ENCODE data around the gene CACNG5.

CACNG5 gene

GRCh38 chr17:66829386-66829864, 5.5 kb upstream of the CACNG5 start:
- DNase-seq, result no peak

GRCh38 chr17:66829883-66830282, 5.0 kb upstream of the CACNG5 start:
- no peak for DNase-seq

GRCh38 chr17:66830451-66830850, 4.5 kb upstream of the CACNG5 start:
- no peak for DNase-seq

DNA sequence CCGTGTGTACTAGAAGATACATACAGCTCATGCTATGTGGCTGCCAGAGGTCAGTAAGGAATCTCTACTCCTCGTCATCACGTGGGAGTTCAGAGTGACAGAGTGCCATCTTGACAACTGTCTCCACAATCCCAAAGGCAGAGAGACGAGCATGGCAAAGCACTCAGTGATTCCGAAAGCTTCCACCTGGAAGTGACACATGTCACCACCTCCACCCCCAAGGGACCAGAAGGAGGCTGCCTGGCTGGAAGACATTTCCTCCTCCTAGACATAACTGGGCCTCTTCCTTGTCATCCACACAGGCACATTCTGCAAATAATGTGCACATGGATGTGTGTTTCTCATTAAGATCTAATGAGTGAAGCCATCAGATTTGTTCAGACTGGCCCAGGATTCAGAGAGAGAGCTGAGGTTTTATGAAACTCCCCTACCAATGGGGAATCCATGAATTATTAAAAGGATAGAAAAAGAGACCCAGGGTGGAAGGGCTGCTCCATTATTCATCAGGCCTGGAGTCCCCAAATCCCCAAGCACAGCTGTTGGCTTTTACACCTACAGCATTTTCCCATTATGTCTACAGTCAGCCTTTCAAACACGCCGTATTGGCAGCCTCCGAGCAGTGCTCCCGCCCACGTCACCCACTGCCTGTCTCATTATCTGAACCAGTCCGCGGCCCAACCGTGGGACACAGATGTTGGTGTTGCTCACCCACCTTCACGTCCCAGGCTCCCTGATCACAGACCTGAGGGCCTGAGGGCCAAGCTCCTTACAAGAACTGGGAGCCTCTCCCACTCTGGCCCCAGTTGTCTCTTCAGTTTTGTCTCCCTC, 3.3 kb upstream of the CACNG5 start:
- DNase-seq, result no peak

DNA sequence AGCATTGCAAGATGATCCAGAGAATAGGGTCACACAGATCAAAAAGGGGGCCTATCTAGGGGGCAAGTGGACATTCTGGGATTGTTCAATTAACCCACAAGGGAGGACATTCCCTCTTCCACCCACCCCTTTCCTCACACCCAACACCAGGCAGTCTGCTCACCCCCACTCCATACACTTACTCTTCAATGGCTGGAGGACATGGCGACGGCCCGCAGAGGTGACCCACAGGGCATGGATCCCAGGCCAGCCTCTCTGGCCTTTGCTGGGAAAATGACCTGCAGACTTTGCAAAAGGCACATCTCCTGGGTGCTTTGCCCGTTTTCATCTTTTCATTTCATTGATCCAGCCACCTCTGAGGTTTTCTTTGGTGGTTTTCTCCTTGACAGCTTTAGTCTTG, 1.7 kb upstream of the CACNG5 start:
- no peak for DNase-seq

GRCh38 chr17:66834426-66834918, 445 bp upstream of the CACNG5 start:
- no peak for DNase-seq

DNA sequence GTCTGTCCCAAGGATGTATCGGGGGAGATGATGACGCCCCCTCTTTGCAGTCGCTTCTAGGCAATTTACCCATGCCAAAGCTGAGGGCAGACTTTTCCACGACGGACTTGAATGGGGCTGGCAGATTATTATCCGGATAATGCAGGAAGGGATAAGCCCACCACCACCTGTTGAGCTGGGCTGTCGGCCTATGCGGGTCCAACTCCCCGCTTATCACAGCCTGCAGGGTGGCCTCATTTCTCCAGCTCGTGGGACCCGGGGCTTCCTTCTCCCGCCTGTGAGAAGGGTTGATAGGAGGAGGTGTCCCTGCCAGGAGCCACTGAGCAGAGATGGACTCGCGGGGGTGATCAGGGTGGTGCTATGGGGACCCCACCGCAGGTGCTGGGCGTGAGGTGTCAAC, 559 bp downstream of the CACNG5 start:
- DNase-seq, result no peak

DNA sequence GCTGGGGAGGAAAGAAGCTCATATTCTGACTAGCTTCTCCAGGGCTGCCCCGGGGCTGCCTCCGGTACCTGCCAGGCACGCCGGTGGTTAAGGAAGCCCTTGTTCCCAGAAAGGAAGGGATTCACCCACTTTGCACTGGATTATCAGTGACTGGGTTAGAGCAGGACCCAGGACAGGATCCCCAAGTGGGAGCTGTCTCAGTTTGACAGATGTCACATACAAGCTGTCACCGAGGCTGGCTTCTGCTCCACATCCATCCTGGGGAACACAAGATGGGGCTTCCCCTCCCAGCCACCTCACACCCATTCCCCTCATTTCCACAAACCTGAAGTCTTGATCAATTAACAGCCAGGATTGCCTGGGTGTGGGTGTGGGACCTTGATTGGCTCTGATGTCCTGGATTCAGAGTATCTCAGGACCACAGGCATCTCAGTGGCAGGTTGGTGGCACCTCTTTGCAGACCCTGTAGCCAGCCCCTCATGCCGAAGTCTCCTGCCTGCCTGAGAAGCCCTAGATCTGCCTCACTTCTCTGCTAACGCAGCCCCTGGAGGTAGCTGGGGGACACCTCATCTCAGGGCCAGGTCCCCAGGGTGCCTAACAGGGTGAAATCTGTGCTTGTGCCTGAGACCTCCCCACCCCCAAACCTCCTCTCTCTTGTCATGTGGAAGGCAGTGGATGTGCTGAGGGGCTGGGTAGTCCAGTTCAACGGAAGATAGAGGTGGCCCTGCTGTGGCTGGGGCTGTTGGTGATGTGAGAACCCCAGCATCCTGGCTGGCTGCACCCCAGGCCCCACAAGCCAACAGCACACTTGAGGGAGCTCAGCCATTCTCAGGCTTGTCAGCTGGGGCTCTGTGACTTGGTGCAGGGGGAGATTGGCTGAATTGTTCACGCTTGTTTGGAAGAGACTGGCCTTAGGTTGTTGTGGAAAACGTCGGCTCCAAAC, 1.4 kb downstream of the CACNG5 start:
- DNase-seq, result no peak

DNA sequence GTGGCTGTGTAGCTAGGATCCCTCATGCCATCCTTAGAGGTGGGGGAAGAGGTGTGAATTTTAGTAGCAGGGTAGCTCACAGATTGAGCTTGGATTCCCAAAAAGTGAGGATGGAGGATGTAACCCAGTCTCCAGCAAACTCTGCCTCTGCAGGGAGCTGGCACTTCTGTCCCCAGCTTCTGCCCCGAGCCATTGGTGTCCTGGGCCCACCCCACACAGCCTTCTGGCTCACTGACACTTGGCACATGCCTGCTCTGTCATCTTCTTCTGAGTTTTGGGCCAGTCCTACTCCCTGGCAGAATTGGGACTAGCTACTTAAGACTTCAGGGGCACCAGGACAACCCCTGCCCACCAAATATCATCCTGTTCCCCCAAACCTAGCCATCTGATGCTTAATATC, 2.3 kb downstream of the CACNG5 start:
- DNase-seq, result no peak

- no peak for DNase-seq
Observed at GRCh38 chr17:66837885-66838665, 3.2 kb downstream of the CACNG5 start.

- peak; percentile 45 for DNase-seq
Observed at GRCh38 chr17:66839616-66840015, 4.7 kb downstream of the CACNG5 start.

GRCh38 chr17:66840061-66840460, 5.1 kb downstream of the CACNG5 start:
- DNase-seq, result peak; percentile 38

DNA sequence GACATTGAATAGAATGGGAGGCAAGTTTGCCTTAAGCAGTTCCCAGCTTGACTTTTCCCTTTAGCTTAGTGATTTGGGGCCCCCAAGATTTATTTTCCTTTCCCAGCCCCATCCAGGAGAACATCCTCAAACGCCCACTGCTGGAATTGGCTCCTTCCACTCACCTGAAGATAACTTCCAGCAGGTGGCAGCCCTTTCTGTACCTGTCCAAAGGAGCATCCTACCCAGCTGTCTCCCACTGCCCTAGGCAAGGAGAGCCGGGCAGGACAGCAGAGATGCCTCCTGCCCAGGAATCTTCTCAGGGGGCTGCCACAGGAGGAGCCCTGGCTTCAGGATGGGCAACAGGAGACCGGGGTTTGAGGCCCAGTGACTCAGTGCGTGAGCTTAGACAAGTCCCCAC, 6.4 kb downstream of the CACNG5 start:
- peak; percentile 33 for DNase-seq

DNA sequence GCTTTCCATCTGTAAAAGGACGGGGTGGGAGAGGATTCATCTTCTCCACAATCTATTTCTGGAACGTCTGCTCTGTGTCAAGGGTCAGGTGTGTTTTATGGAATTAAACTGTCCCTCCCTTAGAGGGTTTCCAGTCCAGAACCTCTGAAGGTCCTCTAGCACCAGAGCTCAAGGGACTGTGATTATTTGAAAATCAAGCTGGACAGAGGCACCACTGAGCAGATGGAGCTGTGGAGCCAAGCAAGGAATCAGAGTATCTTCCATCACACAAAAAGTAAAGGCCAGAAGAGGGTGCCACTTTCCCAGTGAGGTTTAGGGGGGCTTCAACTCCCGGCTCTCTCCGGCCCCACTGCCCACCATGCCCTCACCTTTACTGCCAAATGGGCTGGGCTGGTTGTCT, 6.8 kb downstream of the CACNG5 start:
- peak; percentile 30 for DNase-seq

DNA sequence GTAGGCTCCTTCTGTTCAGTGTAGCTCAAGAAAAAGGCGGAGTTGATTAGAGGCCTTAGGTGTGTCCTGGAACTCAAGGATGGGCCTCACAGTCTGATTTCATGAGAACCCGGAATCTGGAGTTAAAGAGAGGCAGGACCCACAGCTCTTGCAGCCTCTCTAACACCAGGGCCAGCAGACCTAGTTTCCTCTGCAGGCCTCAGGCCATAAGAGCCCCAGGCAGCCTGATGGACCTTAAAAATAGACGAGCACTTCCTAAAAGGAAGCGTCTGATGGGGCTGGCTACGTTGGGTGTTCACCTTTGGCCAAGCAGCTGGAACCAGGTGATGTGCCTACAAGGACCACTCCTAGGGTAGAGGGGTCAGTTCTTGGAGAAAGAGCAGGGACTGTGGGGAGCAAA, 7.6 kb downstream of the CACNG5 start:
- no peak for DNase-seq

DNA sequence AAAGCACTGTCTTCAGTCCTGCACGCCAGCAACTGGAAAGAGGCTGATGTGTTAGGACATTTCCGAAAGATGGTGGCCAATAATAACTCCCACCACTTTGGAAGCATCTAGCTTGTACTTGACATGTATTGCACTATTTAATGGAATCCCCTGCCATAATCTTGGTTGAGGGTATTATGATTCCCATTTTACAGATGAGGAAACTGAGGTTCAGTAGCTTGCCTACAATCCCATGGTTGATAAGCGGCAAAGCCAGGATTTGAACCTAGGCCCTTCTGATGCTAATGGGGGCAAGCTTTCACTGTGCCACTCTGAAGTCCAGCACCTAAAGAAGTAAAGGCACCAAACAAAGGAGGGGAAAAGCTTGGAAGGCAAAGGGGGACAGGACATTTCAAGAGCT, 8.0 kb downstream of the CACNG5 start:
- DNase-seq, result peak; percentile 11

- peak; percentile 24 for DNase-seq
Observed at GRCh38 chr17:66843627-66844026, 8.7 kb downstream of the CACNG5 start.

DNA sequence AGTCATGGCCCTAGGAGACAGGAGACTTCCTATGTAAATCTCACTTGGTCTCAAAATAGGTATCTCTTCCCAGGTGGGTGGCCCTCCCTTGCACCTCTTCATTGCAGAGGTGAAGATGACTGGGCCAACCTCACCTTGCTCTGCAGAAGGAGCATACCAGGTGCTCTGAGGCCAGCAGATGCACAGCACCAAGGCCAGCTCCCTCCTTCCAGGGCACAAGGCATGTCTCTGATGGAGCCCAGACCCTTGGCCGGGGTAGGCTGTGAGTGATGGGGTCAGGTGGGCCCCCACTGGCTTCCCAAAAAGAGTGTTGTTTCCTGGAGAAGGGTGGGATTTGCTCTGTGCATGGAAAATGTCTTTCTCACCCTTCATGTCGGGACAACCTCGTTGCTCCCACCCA, 12.8 kb downstream of the CACNG5 start:
- peak; percentile 13 for DNase-seq

GRCh38 chr17:66848496-66848895, 13.6 kb downstream of the CACNG5 start:
- no peak for DNase-seq

GRCh38 chr17:66849032-66849655, 14.2 kb downstream of the CACNG5 start:
- DNase-seq, result no peak

DNA sequence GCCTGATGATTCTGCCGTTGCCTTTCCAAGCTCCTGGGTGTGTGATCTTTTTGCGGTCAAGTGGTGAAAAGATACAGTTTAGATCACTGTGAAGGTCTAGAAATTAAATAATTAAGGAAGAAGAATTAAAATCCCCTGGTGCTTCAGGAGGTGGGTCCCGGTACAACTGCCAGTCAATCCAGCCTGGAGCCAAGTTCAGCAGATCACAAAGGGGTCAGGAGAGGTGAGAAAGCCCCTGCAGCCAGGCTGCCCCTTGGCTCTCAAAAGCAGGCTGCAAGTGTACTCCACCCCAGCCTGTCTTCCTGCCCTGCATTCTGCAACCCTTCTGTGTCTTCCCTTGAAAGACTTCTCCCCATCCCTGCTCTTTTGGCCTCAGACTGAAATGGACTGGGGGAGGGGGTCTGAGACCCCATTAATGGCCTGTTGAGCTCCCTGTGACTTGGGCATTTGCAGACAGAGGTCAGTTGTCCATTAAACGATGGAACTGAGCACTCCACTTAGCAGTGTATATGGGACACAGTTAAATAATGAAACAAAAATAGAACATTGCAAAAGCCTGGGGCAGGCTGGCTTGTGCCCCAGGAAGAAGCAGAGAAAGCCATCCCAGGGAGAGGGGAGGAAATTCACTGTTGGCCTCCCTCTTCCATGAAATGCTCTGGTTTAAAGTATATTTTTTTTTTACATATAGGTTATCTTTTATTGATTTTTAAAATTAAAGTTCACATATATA, 15.1 kb downstream of the CACNG5 start:
- DNase-seq, result no peak

- DNase-seq, result no peak
Observed at GRCh38 chr17:66850692-66851091, 15.8 kb downstream of the CACNG5 start.
